ENCODE data around the gene CHST1.

The CHST1 gene

DNA sequence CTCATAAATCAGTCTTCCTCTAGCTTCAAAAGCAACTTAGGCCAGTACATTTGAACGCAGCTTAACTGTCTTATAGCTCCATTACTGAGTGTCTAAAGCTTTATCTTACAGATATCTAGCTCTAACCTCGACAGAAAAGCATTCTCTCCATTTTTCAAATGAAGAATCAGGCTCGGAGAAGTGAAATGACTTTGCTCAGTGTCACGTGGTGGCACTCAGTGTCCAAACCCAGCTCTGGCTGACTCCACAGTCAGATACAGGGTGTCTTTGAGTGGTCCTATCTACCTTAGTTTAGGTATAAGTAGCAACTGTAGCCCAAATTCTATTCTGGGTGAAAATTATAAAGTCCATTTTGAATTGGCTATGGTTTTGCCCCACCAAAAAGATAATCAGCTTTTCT lies 38.7 kb upstream of the CHST1 start:
- Histone ChIP-seq H3K27me3 (ENCODE audit: insufficient read depth, low read depth, severe bottlenecking) (no peaks in the 10 kb centered on the region), H3K36me3 (no peaks in the 10 kb centered on the region), H3K9me3 (ENCODE audit: severe bottlenecking) (peaks cover 5% of the 10 kb centered on the region), H3K27ac (no peak overlapping the region), H3K4me3 (ENCODE audit: low read depth, low read length) (no peak overlapping the region)
- no peak for TF ChIP-seq CTCF (IDR thresholded peaks at IDR 0.05; ENCODE audit: low read depth, low read length)
- DNase-seq = no peak

DNA sequence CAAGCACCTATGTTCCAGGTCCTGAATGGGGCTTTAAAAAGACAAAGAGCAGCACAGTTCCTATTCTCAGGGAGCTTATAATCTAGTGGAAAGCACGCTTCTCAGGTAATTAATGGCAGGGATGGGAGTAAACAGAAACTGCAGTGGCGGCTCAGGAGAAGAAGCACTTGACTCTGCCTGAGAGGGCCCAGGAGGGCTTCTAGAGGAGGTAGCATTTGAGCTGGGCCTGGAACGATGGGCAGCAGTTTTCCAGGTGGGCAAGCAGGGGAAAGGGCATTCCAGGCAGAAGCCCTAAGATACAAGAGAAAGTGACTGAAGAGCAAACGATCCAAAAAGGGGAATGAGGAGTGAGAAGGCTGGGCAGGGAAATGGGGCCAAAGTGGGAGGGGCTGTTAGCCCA lies 37.1 kb upstream of the CHST1 start:
- H3K9me3 ChIP-seq (ENCODE audit: severe bottlenecking) = peaks cover 3% of the 10 kb centered on the region
- no peaks in the 10 kb centered on the region for H3K27me3 ChIP-seq (ENCODE audit: insufficient read depth, low read depth, severe bottlenecking)
- no peak overlapping the region for H3K4me3 ChIP-seq (ENCODE audit: low read depth, low read length)
- no peak for DNase-seq
- no peak for TF ChIP-seq CTCF (IDR thresholded peaks at IDR 0.05; ENCODE audit: low read depth, low read length)
- no peaks in the 10 kb centered on the region for H3K36me3 ChIP-seq
- no peak overlapping the region for H3K27ac ChIP-seq

DNA sequence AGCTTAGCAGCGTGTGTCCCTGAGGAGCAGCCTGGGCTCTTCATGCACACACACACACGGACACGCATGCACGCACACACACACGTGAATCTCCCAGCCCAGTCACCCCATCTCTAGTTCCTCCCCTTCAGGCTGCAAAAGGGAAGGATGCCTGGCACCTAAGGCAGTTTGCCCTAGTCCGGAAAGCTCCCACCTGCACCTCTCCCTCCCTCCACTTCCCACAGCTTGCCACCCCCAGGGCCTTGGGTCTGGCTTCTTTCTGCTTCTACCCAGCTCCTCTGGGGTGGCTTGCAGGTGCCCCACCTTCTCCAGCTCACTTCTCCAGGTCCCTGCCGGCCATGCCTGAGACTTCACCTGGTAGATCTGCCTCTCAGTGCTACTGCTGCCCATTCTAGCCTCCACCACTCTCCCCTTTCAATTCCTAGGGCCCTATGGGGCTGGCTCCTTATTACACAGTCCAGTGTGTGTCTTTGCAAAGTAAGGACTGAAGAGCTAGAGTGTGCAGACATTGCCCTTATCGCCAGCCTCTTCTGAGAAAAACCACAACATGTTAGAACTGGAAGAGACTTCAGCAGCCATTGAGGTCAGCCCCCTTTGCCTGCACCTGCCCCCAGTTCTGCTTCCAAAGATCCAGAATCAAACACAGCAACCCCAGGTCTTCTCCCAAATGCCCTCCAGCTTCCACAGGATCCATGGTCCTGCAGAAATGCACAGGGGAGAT lies 33.5 kb upstream of the CHST1 start:
- no peak overlapping the region for H3K4me3 ChIP-seq (ENCODE audit: low read depth, low read length)
- H3K27me3 ChIP-seq (ENCODE audit: insufficient read depth, low read depth, severe bottlenecking) = no peaks in the 10 kb centered on the region
- no peak for DNase-seq
- no peak for TF ChIP-seq CTCF (IDR thresholded peaks at IDR 0.05; ENCODE audit: low read depth, low read length)
- H3K36me3 ChIP-seq = no peaks in the 10 kb centered on the region
- H3K9me3 ChIP-seq (ENCODE audit: severe bottlenecking) = no peaks in the 10 kb centered on the region
- H3K27ac ChIP-seq = no peak overlapping the region

DNA sequence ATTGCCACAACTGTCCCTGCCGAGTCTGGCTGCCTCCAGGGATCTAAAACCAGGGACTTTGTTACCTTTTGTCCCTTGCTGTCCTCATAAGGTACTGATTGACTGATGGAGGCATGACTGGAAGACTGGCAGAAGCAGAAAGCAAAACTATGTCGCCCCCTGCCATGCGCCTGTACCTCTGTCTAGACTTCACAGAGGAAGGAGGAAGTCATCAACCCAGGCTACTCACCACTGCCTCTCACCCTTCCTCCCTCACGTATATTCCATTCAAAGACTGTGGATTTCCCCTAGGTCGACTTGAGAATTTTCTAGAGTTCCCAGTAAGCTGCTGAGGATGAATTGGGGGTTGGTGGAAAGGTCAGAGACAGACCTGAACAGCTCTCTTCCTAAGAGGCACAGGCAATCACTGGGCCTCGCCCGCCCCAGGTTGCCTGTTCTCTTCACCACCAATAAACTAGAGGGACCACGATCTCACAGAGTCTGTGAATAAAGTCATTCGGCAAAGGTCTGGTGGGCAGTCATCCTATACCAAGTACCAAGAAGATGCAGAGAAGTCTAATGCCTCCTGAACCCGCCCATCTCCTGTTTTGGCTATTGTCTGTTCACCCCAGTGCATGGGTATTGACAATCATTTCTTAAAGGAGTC lies 27.5 kb upstream of the CHST1 start:
- no peak for DNase-seq
- no peaks in the 10 kb centered on the region for H3K36me3 ChIP-seq
- TF ChIP-seq CTCF (IDR thresholded peaks at IDR 0.05; ENCODE audit: low read depth, low read length) = no peak
- no peaks in the 10 kb centered on the region for H3K27me3 ChIP-seq (ENCODE audit: insufficient read depth, low read depth, severe bottlenecking)
- H3K4me3 ChIP-seq (ENCODE audit: low read depth, low read length) = no peak overlapping the region
- no peak overlapping the region for H3K27ac ChIP-seq
- no peaks in the 10 kb centered on the region for H3K9me3 ChIP-seq (ENCODE audit: severe bottlenecking)

- no peak overlapping the region for H3K4me3 ChIP-seq (ENCODE audit: low read depth, low read length)
- DNase-seq = no peak
- no peaks in the 10 kb centered on the region for H3K36me3 ChIP-seq
- no peaks in the 10 kb centered on the region for H3K9me3 ChIP-seq (ENCODE audit: severe bottlenecking)
- no peaks in the 10 kb centered on the region for H3K27me3 ChIP-seq (ENCODE audit: insufficient read depth, low read depth, severe bottlenecking)
- no peak overlapping the region for H3K27ac ChIP-seq
- no peak for TF ChIP-seq CTCF (IDR thresholded peaks at IDR 0.05; ENCODE audit: low read depth, low read length)
Observed at GRCh38 chr11:45688472-45689033, 23.1 kb upstream of the CHST1 start.

Measured in WERI-Rb-1 (cell line).